ENCODE measurements around the gene ANKRD13D.
A peak's percentile ranks its signal among the peaks of the same experiment; 100 is the strongest.
"Not testable (repeated sequence)": the region's sequence is repeated elsewhere in the genome, so short reads cannot be mapped to it uniquely, and the experiment has no call there.

ANKRD13D gene

GRCh38 chr11:67252831-67253239 is 36.3 kb upstream of the ANKRD13D start:
- Histone ChIP-seq H3K9me3 (ENCODE audit: control insufficient read depth, insufficient read depth, low read length) (no peaks in the 10 kb centered on the region), H3K4me3 (ENCODE audit: low read depth, low read length) (no peak overlapping the region), H3K4me1 (ENCODE audit: control insufficient read depth, insufficient read depth, low read length) (no peaks in the 10 kb centered on the region), H3K9ac (ENCODE audit: low read depth, low read length) (no peak overlapping the region), H3K27me3 (ENCODE audit: control insufficient read depth, insufficient read depth, low read length) (no peaks in the 10 kb centered on the region), H3K27ac (ENCODE audit: low read depth, low read length) (no peak overlapping the region), H3K36me3 (ENCODE audit: control insufficient read depth, insufficient read depth, low read length) (peaks cover 94% of the 10 kb centered on the region)

GRCh38 chr11:67253872-67254624 is 35.1 kb upstream of the ANKRD13D start:
- H3K4me1 ChIP-seq (ENCODE audit: control insufficient read depth, insufficient read depth, low read length), result no peaks in the 10 kb centered on the region
- no peaks in the 10 kb centered on the region for H3K27me3 ChIP-seq (ENCODE audit: control insufficient read depth, insufficient read depth, low read length)
- H3K9ac ChIP-seq (ENCODE audit: low read depth, low read length), result no peak overlapping the region
- no peak overlapping the region for H3K27ac ChIP-seq (ENCODE audit: low read depth, low read length)
- no peaks in the 10 kb centered on the region for H3K9me3 ChIP-seq (ENCODE audit: control insufficient read depth, insufficient read depth, low read length)
- H3K4me3 ChIP-seq (ENCODE audit: low read depth, low read length), result no peak overlapping the region
- peaks cover 82% of the 10 kb centered on the region for H3K36me3 ChIP-seq (ENCODE audit: control insufficient read depth, insufficient read depth, low read length)

GRCh38 chr11:67254798-67255197 is 34.3 kb upstream of the ANKRD13D start:
- Histone ChIP-seq H3K36me3 (ENCODE audit: control insufficient read depth, insufficient read depth, low read length) (peaks cover 75% of the 10 kb centered on the region), H3K4me1 (ENCODE audit: control insufficient read depth, insufficient read depth, low read length) (no peaks in the 10 kb centered on the region), H3K27ac (ENCODE audit: low read depth, low read length) (no peak overlapping the region)

GRCh38 chr11:67255353-67255752 is 33.8 kb upstream of the ANKRD13D start:
- no peak overlapping the region for H3K27ac ChIP-seq (ENCODE audit: low read depth, low read length)
- no peak overlapping the region for H3K4me3 ChIP-seq (ENCODE audit: low read depth, low read length)
- H3K27me3 ChIP-seq (ENCODE audit: control insufficient read depth, insufficient read depth, low read length), result no peaks in the 10 kb centered on the region
- peaks cover 69% of the 10 kb centered on the region for H3K36me3 ChIP-seq (ENCODE audit: control insufficient read depth, insufficient read depth, low read length)
- no peaks in the 10 kb centered on the region for H3K4me1 ChIP-seq (ENCODE audit: control insufficient read depth, insufficient read depth, low read length)
- H3K9ac ChIP-seq (ENCODE audit: low read depth, low read length), result no peak overlapping the region
- no peaks in the 10 kb centered on the region for H3K9me3 ChIP-seq (ENCODE audit: control insufficient read depth, insufficient read depth, low read length)

More at GRCh38 chr11:67254798-67255197, 34.3 kb upstream of the ANKRD13D start:
- Histone ChIP-seq H3K9ac (ENCODE audit: low read depth, low read length) (no peak overlapping the region), H3K27me3 (ENCODE audit: control insufficient read depth, insufficient read depth, low read length) (no peaks in the 10 kb centered on the region), H3K9me3 (ENCODE audit: control insufficient read depth, insufficient read depth, low read length) (no peaks in the 10 kb centered on the region), H3K4me3 (ENCODE audit: low read depth, low read length) (no peak overlapping the region)

GRCh38 chr11:67255864-67256263 is 33.2 kb upstream of the ANKRD13D start:
- Histone ChIP-seq H3K9me3 (ENCODE audit: control insufficient read depth, insufficient read depth, low read length) (no peaks in the 10 kb centered on the region), H3K9ac (ENCODE audit: low read depth, low read length) (no peak overlapping the region)

GRCh38 chr11:67256477-67257135 is 32.5 kb upstream of the ANKRD13D start:
- Histone ChIP-seq H3K4me3 (ENCODE audit: low read depth, low read length) (no peak overlapping the region), H3K36me3 (ENCODE audit: control insufficient read depth, insufficient read depth, low read length) (peaks cover 57% of the 10 kb centered on the region), H3K27ac (ENCODE audit: low read depth, low read length) (no peak overlapping the region), H3K4me1 (ENCODE audit: control insufficient read depth, insufficient read depth, low read length) (no peaks in the 10 kb centered on the region), H3K9me3 (ENCODE audit: control insufficient read depth, insufficient read depth, low read length) (no peaks in the 10 kb centered on the region), H3K9ac (ENCODE audit: low read depth, low read length) (no peak overlapping the region), H3K27me3 (ENCODE audit: control insufficient read depth, insufficient read depth, low read length) (no peaks in the 10 kb centered on the region)

More at GRCh38 chr11:67255864-67256263, 33.2 kb upstream of the ANKRD13D start:
- H3K4me3 ChIP-seq (ENCODE audit: low read depth, low read length), result no peak overlapping the region
- H3K4me1 ChIP-seq (ENCODE audit: control insufficient read depth, insufficient read depth, low read length), result no peaks in the 10 kb centered on the region
- peaks cover 64% of the 10 kb centered on the region for H3K36me3 ChIP-seq (ENCODE audit: control insufficient read depth, insufficient read depth, low read length)
- H3K27me3 ChIP-seq (ENCODE audit: control insufficient read depth, insufficient read depth, low read length), result no peaks in the 10 kb centered on the region
- H3K27ac ChIP-seq (ENCODE audit: low read depth, low read length), result no peak overlapping the region

GRCh38 chr11:67260406-67260805 is 28.7 kb upstream of the ANKRD13D start:
- H3K4me1 ChIP-seq (ENCODE audit: control insufficient read depth, insufficient read depth, low read length), result peaks cover 9% of the 10 kb centered on the region
- no peak overlapping the region for H3K27ac ChIP-seq (ENCODE audit: low read depth, low read length)

GRCh38 chr11:67260885-67261639 is 28.0 kb upstream of the ANKRD13D start:
- not testable (repeated sequence) for H3K4me1 ChIP-seq (ENCODE audit: control insufficient read depth, insufficient read depth, low read length); H3K9me3 ChIP-seq (ENCODE audit: control insufficient read depth, insufficient read depth, low read length); H3K9ac ChIP-seq (ENCODE audit: low read depth, low read length); H3K27ac ChIP-seq (ENCODE audit: low read depth, low read length); H3K27me3 ChIP-seq (ENCODE audit: control insufficient read depth, insufficient read depth, low read length)
- H3K4me3 ChIP-seq (ENCODE audit: low read depth, low read length), result peak overlapping the region; percentile 61
- H3K36me3 ChIP-seq (ENCODE audit: control insufficient read depth, insufficient read depth, low read length), result peaks cover 12% of the 10 kb centered on the region

More at GRCh38 chr11:67260406-67260805, 28.7 kb upstream of the ANKRD13D start:
- H3K27me3 ChIP-seq (ENCODE audit: control insufficient read depth, insufficient read depth, low read length), result peaks cover 3% of the 10 kb centered on the region; the same call in 1 of the 2 replicates
- H3K36me3 ChIP-seq (ENCODE audit: control insufficient read depth, insufficient read depth, low read length), result peaks cover 19% of the 10 kb centered on the region
- H3K9me3 ChIP-seq (ENCODE audit: control insufficient read depth, insufficient read depth, low read length), result no peaks in the 10 kb centered on the region
- H3K4me3 ChIP-seq (ENCODE audit: low read depth, low read length), result no peak overlapping the region
- no peak overlapping the region for H3K9ac ChIP-seq (ENCODE audit: low read depth, low read length)

- Histone ChIP-seq H3K9me3 (ENCODE audit: control insufficient read depth, insufficient read depth, low read length) (no peaks in the 10 kb centered on the region), H3K4me3 (ENCODE audit: low read depth, low read length) (peak overlapping the region; percentile 53), H3K4me1 (ENCODE audit: control insufficient read depth, insufficient read depth, low read length) (peaks cover 9% of the 10 kb centered on the region), H3K36me3 (ENCODE audit: control insufficient read depth, insufficient read depth, low read length) (peaks cover 7% of the 10 kb centered on the region), H3K27me3 (ENCODE audit: control insufficient read depth, insufficient read depth, low read length) (peaks cover 8% of the 10 kb centered on the region; the same call in 1 of the 2 replicates), H3K27ac (ENCODE audit: low read depth, low read length) (no peak overlapping the region), H3K9ac (ENCODE audit: low read depth, low read length) (no peak overlapping the region)
Observed at GRCh38 chr11:67261640-67261945, 27.5 kb upstream of the ANKRD13D start.

- Histone ChIP-seq H3K27ac (ENCODE audit: low read depth, low read length) (no peak overlapping the region), H3K9me3 (ENCODE audit: control insufficient read depth, insufficient read depth, low read length) (no peaks in the 10 kb centered on the region), H3K4me3 (ENCODE audit: low read depth, low read length) (peak overlapping the region; percentile 53), H3K9ac (ENCODE audit: low read depth, low read length) (no peak overlapping the region), H3K36me3 (ENCODE audit: control insufficient read depth, insufficient read depth, low read length) (peaks cover 2% of the 10 kb centered on the region; the same call in 1 of the 2 replicates), H3K27me3 (ENCODE audit: control insufficient read depth, insufficient read depth, low read length) (peaks cover 8% of the 10 kb centered on the region; the same call in 1 of the 2 replicates), H3K4me1 (ENCODE audit: control insufficient read depth, insufficient read depth, low read length) (peaks cover 9% of the 10 kb centered on the region)
Observed at GRCh38 chr11:67261946-67262681, 27.0 kb upstream of the ANKRD13D start.

Measured in HUES48 (cell line).